ENCODE data around the gene AGAP1.

The AGAP1 gene

GRCh38 chr2:235964787-235965390, 471.0 kb downstream of the AGAP1 start:
- DNase-seq (ENCODE audit: low read depth) = no peak

GRCh38 chr2:235966396-235966795, 472.6 kb downstream of the AGAP1 start:
- DNase-seq (ENCODE audit: low read depth) = no peak

- no peak for DNase-seq (ENCODE audit: low read depth)
Observed at GRCh38 chr2:235966932-235967757, 473.3 kb downstream of the AGAP1 start.

GRCh38 chr2:235968155-235968554, 474.3 kb downstream of the AGAP1 start:
- DNase-seq (ENCODE audit: low read depth) = no peak

- DNase-seq (ENCODE audit: low read depth) = no peak
Observed at GRCh38 chr2:235968616-235969324, 474.9 kb downstream of the AGAP1 start.

- DNase-seq (ENCODE audit: low read depth) = no peak
Observed at GRCh38 chr2:235970204-235971040, 476.6 kb downstream of the AGAP1 start.

GRCh38 chr2:235976516-235976915, 482.7 kb downstream of the AGAP1 start:
- no peak for DNase-seq (ENCODE audit: low read depth)

- no peak for DNase-seq (ENCODE audit: low read depth)
Observed at GRCh38 chr2:235976956-235977355, 483.1 kb downstream of the AGAP1 start.

GRCh38 chr2:235977445-235977844, 483.6 kb downstream of the AGAP1 start:
- DNase-seq (ENCODE audit: low read depth) = no peak

GRCh38 chr2:235978022-235978421, 484.2 kb downstream of the AGAP1 start:
- no peak for DNase-seq (ENCODE audit: low read depth)

GRCh38 chr2:235979037-235979436, 485.2 kb downstream of the AGAP1 start:
- no peak for DNase-seq (ENCODE audit: low read depth)

- no peak for DNase-seq (ENCODE audit: low read depth)
Observed at GRCh38 chr2:235979753-235980435, 486.1 kb downstream of the AGAP1 start.

- DNase-seq (ENCODE audit: low read depth) = no peak
Observed at GRCh38 chr2:235981631-235982030, 487.8 kb downstream of the AGAP1 start.

- no peak for DNase-seq (ENCODE audit: low read depth)
Observed at GRCh38 chr2:235983016-235983415, 489.2 kb downstream of the AGAP1 start.

- no peak for DNase-seq (ENCODE audit: low read depth)
Observed at GRCh38 chr2:235984552-235984951, 490.7 kb downstream of the AGAP1 start.

- no peak for DNase-seq (ENCODE audit: low read depth)
Observed at GRCh38 chr2:235986361-235986760, 492.5 kb downstream of the AGAP1 start.

- DNase-seq (ENCODE audit: low read depth) = no peak
Observed at GRCh38 chr2:235988271-235989015, 494.6 kb downstream of the AGAP1 start.

- no peak for DNase-seq (ENCODE audit: low read depth)
Observed at GRCh38 chr2:235989591-235989990, 495.7 kb downstream of the AGAP1 start.

GRCh38 chr2:235990344-235990743, 496.5 kb downstream of the AGAP1 start:
- DNase-seq (ENCODE audit: low read depth) = no peak

- DNase-seq (ENCODE audit: low read depth) = no peak
Observed at GRCh38 chr2:235992024-235992423, 498.2 kb downstream of the AGAP1 start.

- no peak for DNase-seq (ENCODE audit: low read depth)
Observed at GRCh38 chr2:235996419-235996818, 502.6 kb downstream of the AGAP1 start.
